GM18951 (cell line): ENCODE results near the gene CHPF2.

Source experiments
- POLR2A ChIP-seq: IDR thresholded peaks from 4 replicates; pipeline ENCODE4 v1.6.1; 2011; ENCODE audit warnings: mild to moderate bottlenecking; ENCODE audit not compliant: insufficient read length, insufficient read depth; ENCODE audit errors: extremely low read depth
- in situ Hi-C: fragments of 300-500 bp; cut with MboI; formaldehyde crosslinking; loops from one replicate; pipeline ENCODE4 v1.12.0; 2022; ENCODE audit warnings: low sequenced_read_pairs, mixed read lengths, inconsistent platforms; ENCODE audit not compliant: unreplicated experiment

The CHPF2 gene

DNA sequence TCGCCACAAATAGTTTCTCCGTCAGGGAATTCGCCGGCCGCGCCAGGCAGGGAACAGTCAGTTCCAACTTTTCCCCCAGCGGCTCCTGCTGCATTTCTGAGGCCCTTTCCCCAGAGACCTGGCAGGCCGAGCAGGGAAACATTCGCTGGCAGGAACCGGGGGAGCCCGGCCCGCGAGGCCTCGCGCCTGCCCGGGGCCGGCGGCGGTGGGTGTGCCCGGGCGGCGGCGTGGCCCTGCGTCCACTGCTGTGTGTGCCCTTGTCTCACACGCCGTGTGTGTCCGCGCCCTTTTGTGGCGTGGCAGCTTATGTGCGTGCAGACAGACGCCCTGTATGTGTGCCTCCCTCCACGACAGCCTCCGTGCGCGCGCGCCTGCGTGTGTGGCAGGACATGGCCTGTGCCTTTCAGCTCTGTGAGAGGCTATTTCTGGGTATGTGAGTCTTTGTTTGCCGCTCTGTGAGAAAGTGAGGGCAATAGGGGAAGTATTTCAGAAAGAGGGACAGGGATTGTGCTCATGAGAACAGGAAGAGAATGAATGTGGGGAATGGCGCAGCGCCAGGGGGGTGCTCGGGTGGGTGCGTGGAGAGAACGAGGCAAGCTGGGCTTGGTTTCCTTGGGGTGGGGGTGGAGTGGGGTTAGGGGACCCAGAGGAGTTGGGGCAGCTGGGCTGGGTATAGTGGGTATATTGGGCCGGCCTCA lies 16.9 kb downstream of the CHPF2 start:
- no peak for TF ChIP-seq POLR2A
- in situ Hi-C loops: no loop called here

DNA sequence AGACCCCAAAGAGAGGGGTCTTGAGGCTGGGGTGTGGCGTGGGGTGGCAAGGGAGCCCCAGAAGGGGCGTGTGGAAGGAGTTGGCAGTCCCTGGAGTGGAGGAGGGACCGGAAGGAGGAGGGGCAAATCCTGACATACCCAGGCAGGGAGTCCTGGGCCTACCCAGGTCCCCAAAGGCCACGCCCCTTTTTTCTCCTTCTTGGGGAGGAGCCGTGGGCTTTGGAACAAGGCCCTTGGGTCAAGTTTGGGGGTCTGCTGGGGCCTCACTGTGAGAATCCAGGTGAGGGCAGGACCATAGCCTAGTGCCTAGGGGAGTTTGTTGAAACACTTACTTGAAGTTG lies 17.4 kb downstream of the CHPF2 start:
- no peak for TF ChIP-seq POLR2A

DNA sequence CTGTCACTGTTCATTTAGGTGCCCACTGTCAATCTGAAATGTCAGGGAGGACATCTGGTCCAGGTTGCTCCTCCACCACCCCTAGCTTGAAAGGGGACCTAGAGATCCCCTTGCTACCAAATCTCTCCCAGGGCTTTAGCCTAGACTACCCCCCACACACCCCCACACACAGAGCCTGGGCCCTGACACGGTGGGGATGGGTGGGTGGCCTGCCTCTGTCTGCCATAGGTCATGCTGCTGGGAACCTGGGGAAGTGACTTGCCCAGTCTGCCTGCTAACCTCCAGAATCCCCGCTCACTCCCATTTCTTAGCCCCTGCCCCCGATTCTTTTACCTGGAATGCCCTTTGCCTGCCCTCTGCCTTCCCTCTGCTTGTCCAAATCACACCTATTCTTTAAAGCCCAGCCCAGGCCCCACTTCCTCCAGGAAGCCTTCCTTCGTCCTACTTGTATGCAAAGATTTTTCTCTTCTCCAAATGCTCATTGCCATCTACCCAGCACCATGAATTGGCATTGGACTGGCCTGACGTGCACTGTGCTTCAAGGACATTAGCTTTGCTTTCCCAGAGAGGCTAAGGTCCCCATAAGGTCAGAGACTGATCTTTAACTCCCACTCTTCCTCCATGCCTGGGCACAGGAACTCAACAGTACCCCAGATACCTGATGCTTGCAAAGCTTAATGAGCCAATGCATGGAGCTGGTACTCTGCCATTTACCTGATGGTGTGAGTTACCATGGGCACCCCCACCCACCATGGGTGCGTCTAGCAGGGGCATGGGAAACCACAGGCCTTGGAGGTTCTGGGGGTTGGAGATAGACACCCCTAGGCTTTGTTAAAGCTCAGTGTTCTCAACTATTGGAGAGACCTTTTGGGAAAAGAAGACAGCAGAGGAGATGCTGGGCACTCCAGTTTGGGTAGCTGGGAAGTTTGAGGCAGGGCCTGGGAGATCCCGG lies 18.2 kb downstream of the CHPF2 start:
- in situ Hi-C loops: loop anchor here (10.0 kb wide), 1 partner anchor 86 kb away; the partner anchor contains the start of gene GBX1
- no peak for TF ChIP-seq POLR2A

More for the DNA sequence above, 17.4 kb downstream of the CHPF2 start:
- in situ Hi-C loops: loop anchor here (10.0 kb wide), 1 partner anchor 85 kb away; the partner anchor contains the start of gene GBX1

DNA sequence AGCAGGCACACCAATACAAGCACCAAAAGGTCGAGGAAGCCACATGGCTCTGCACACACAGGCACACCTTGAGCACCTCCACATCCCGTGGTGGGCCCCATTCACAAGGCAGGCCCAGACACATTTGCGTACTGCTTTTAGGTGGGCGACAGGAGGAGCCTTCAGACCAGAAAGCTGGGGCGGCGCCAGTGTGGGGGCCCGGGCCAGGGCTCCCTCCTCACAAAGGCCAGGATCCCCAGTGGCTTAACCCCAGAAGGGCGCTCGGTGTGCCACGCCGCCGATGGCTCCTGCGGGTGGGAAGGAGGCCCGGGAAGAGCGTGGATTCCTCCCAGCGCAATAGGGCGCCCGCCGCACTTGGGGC lies 19.0 kb downstream of the CHPF2 start:
- in situ Hi-C loops: loop anchor here (10.0 kb wide), 1 partner anchor 87 kb away; the partner anchor contains the start of gene GBX1
- no peak for TF ChIP-seq POLR2A

DNA sequence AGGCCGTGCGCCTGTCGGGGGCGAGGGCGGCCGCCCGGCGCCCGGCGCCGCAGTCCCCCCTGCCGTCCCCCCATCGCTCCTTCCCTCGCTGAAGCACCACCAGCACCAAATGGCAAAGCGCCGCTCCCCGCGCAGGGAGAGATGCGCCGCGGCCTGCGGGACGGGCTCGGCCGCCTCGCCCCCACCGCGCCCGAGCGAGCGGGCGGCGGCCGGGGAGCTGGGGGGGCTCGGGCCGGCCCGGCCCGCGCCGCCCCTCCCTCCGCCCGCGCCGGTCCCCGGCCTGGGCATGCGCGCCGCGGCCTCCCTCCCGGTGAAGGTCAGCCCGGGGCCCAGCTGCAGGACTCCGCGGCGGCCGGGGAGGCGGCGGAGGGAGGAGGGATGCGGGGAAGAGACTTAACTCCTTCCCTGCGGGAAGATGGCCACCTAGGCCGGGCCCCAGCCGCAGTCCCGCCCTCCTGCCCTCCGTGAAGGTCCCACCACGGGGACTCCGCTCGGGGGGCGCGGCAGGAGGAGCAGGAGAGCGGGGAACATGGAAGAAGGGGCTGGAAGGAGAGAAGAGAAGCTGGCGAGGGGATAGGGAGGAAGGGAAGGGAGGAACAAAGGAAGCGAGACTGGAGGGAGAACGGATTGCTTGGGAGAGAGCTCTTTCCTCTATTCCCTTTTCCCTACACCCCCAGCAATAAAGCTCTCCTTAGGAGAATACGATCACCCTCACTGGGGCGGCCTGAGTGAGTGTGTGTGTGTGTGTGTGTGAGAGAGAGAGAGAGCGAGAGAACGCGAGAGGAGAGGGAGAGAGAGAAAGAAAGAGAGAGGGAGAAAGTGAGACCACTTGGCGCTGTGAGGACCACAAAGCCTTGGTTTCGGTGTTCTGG lies 19.6 kb downstream of the CHPF2 start:
- in situ Hi-C loops: loop anchor here (10.0 kb wide), 1 partner anchor 87 kb away; the partner anchor contains the start of gene GBX1

DNA sequence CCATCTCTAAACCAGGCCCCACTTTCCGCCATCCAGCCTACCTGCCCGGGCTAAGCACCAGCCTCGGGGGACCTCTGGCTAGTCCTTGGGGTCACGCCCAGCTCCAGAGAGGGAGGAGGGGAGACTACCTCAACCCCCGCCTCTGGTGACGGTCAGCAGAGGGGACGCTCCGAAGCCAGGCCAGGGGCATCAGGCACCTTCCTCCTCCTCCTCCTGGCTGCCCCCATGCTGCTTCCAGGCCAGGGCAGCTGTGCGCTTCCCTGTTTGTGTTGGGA lies 20.2 kb downstream of the CHPF2 start:
- in situ Hi-C loops: loop anchor here (10.0 kb wide), 1 partner anchor 88 kb away; the partner anchor contains the start of gene GBX1
- no peak for TF ChIP-seq POLR2A

More for the DNA sequence above, 19.6 kb downstream of the CHPF2 start:
- no peak for TF ChIP-seq POLR2A

DNA sequence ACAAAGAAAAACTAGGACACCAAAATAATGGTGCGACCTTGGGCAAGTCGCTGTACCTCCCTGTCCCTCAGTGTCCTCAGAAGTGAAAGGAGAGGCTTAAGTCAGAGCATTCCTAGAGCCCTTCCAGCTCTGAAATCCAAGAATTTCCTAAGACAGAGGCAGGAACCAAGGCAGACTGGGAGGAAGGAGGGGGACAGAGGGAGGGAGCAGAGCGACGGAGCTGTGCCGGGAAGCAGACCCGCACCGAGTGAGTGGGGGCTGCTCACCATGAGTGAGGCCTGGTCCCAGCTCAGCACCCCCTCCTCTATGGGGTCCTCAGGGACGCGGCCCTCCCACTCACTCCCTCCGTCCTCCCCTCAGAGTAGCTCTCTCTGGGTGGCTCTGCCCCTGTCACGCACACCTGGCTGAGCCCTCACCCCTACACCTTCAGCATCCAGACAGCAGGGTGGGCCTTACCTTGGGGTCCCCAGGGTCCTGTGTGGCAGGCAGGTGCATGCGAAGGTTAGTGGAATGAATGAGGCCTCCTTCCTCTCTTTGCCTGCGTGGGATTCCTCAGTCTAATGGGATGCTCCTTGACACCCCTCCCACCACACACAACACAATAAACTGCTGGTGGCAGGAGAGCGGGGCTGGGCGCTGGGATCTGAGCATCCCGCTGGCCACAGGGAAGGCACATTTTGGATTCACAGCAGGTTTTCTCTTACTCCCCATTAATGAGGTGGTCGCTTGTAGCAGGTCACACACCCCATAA lies 20.9 kb downstream of the CHPF2 start:
- TF ChIP-seq POLR2A: no peak
- in situ Hi-C loops: loop anchor here (10.0 kb wide), 1 partner anchor 88 kb away; the partner anchor contains the start of gene GBX1

DNA sequence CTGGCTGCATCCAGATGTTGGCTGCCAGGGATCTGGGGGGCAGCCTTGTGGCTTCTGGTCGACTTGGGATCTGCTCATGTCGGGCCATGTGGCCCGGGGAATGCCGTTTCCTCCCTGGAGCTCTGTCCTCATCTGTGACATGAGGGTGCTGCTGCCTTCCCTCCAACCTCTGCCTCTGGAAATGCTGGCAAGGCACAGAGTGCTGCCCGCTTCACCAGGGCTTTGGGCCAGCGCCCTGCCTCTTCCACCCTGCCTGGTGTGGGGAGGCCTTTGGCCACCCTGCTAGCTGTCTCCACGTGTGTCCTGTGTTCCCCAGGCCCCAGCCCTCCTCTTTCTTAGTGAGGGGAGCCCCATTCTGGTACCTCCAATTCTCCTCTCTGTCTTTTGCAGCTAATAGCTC lies 22.0 kb downstream of the CHPF2 start:
- no peak for TF ChIP-seq POLR2A
- in situ Hi-C loops: loop anchor here (10.0 kb wide), 1 partner anchor 90 kb away; the partner anchor contains the start of gene GBX1

DNA sequence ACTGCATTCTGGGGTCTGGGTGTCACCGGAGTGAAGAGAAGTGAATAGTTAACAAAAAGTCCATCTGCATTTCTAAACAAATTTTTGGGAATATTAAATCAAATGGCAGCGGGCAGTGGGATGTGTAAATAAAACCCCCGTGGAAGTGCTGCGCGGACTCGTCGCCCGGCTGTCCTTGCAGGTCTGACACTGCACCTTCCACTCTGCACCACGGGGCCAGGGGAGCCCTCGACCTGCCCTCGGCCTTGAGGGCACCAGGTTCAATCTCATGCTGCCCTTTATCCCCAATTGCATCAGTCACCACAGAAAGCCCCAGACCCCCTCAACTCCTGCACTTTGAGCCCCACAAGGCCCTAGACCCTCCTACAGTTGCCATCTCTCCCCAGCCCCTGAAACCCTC lies 22.6 kb downstream of the CHPF2 start:
- no peak for TF ChIP-seq POLR2A

DNA sequence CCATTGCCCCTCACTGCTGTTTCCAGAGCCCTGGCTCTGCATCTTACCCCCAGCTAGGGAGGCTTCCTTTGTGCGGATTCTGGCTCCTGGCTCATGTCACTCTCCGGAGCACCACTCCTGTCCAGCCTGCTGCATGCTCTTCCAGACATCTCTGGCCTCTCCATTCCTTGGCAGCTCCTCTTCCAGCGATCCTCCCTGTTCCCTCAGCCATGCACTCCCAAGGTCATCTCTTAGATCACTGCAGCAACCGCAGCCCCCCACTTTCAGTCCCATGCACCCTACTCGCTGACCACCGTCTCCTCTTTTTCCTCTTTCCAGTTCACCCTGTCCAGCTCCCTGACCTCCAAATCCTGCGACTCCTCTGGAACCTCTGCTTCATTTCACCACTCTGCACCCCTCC lies 23.1 kb downstream of the CHPF2 start:
- in situ Hi-C loops: loop anchor here (10.0 kb wide), 1 partner anchor 91 kb away; the partner anchor contains the start of gene GBX1
- no peak for TF ChIP-seq POLR2A

More for the DNA sequence above, 22.6 kb downstream of the CHPF2 start:
- in situ Hi-C loops: loop anchor here (10.0 kb wide), 1 partner anchor 90 kb away; the partner anchor contains the start of gene GBX1

DNA sequence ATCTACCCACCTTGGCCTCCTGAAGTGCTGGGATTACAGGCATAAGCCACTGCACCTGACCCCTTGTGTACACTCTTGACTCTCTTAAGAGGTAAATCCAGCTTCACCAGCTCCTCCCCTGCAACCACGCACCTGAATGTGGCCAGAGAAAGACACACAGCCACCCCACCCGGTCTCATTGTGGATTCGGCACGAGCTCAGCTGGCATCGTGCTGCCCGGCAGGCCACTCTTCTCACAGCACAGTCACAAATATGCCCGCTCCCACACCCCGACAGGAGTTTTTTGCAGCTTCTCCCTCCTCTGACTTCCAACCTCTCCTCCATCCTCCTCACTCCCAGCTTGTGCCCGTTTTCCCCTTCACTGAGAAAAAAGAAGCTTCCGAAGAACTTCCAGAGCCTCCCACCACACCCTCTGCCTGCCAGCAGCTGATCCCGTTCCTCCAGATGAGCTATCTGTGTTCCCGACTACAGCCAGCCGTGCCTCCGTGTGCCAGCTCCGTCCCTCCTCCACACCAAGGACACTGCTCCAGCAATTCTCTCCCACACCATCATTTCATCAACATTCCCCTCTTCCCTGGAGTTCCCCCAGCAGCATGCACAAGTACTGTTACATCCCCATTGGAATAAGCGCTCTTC lies 24.2 kb downstream of the CHPF2 start:
- in situ Hi-C loops: loop anchor here (10.0 kb wide), 1 partner anchor 92 kb away; the partner anchor contains the start of gene GBX1
- no peak for TF ChIP-seq POLR2A
